K562 (cell line): ENCODE data around the gene MTSS2. TPM values are rescaled to one million over a fixed set of nuclear protein-coding genes. Genes with fewer than 3 reads are reported as not detected.

Experiments
- AFF4 ChIP-seq: sonication (generic); formaldehyde crosslinking; IDR thresholded peaks from 2 replicates; pipeline ENCODE4 v1.8.0; 2023; ENCODE audit warnings: mild to moderate bottlenecking, missing genetic modification reagents
- FUS ChIP-seq: fragments of 200-400 bp; formaldehyde crosslinking; optimal IDR thresholded peaks from 2 replicates; pipeline ENCODE3; 2017; ENCODE audit warnings: low read depth, low read length
- NCOA1 ChIP-seq: fragments of 450-650 bp; IDR thresholded peaks from 2 replicates; pipeline ENCODE4 v1.6.1; 2016; ENCODE audit warnings: low read depth
- POLR2B ChIP-seq: fragments of 450-650 bp; IDR thresholded peaks from 2 replicates; pipeline ENCODE4 v1.6.1; 2018; ENCODE audit warnings: low read depth; ENCODE audit not compliant: partially characterized antibody
- RBM22 ChIP-seq: fragments of 200-400 bp; formaldehyde crosslinking; IDR thresholded peaks from 2 replicates; pipeline ENCODE4 v1.6.1; 2018; ENCODE audit warnings: low read length, low read depth; ENCODE audit not compliant: poor library complexity, severe bottlenecking
- SMARCA4 ChIP-seq: fragments of 450-650 bp; IDR thresholded peaks from 2 replicates; pipeline ENCODE4 v1.6.1; 2016
- TAF15 ChIP-seq: fragments of 200-400 bp; formaldehyde crosslinking; IDR thresholded peaks from 2 replicates; pipeline ENCODE4 v1.6.1; 2017; ENCODE audit warnings: mild to moderate bottlenecking, low read depth, low read length, moderate library complexity
- TBL1XR1 ChIP-seq, 2 experiments: IDR thresholded peaks; 2 replicates each; pipeline ENCODE4 v1.6.1; 2012; ENCODE audit warnings: improper control_type of control experiment in 2 of 2, low read length in 2 of 2, mild to moderate bottlenecking in 1 of 2
- ZNF785 ChIP-seq: fragments of 250-450 bp; sonication (Bioruptor Pico); IDR thresholded peaks from 2 replicates; pipeline ENCODE4 v1.4.0; 2020; ENCODE audit warnings: mild to moderate bottlenecking
- polyA plus RNA-seq, 8 experiments: library from polyadenylated mRNA; depleted of rRNA in 4 of 8; stranded (reverse) in 5 of 8; unstranded in 3 of 8; fragments of >200 nt; fragmentation: Nextera tagmentation in 2 of 8; fragmentation: Illumina TruSeq in 1 of 8; extraction: Ambion mirVana in 2 of 8; extraction: Trizol in 1 of 8; gene quantifications; 2 replicates each; pipeline versions ENCODE4 v1.2.1 to v1.2.3, GENCODE V29; 2011 to 2014; ENCODE audit warnings: inconsistent platforms in 1 of 8, missing spikeins in 1 of 8
- total RNA-seq, 7 experiments: library from RNA; depleted of rRNA in 6 of 7; stranded (reverse); fragments of >200 nt in 6 of 7; fragmentation: Illumina TruSeq in 2 of 7; extraction: Trizol in 2 of 7; gene quantifications; 2 replicates each; pipeline versions ENCODE4 v1.2.1 to v1.2.3, GENCODE V29; 2011 to 2021; ENCODE audit warnings: low replicate concordance in 1 of 7

Gene MTSS2
- total and polyA plus RNA-seq, 9 of the 15 experiments (the other 6 are each of a cell fraction or from before 2014, with no cell fraction given), result 0.11 to 60.3 (median 16.9) TPM

GRCh38 chr16:70713824-70714223, 28.0 kb upstream of the MTSS2 start (continued):
- TF ChIP-seq ZNF785 (CRISPR knock-in tag) (no peak), AFF4 (CRISPR knock-in tag) (no peak), RBM22 (no peak), SMARCA4 (no peak), POLR2B (no peak), TAF15 (no peak), NCOA1 (no peak), TBL1XR1 (IDR thresholded peaks at IDR 0.05; ENCODE audit: low read length in 2 of 2) (no peak), FUS (no peak)
